ENCODE measurements around the gene TRIM33. TPM values are rescaled to one million over a fixed set of nuclear protein-coding genes. Genes with fewer than 3 reads are reported as not detected.
"Not testable (repeated sequence)": the region's sequence is repeated elsewhere in the genome, so short reads cannot be mapped to it uniquely, and the experiment has no call there.

TRIM33 gene
- total RNA-seq, 1 experiment from 2014 or later = 22.3 TPM

DNA sequence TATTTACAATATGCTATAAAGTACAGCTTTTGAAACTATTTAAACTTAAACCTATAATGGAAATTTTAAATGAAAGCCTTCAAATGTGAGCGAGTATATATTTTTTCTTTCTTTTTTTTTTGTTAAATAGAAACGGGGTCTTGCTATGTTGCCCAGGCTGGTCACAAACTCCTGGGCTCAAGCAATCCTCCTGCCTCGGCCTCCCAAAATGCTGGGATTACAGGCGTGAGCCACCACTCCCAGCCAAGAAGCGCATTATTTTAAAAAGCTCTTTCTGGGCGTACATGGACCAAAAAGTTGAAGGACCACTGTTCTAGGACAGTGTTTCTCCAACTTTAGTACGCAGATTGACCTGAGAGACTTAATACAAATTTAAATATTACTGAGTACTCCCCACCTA, 87.5 kb downstream of the TRIM33 start:
- no peak for DNase-seq (ENCODE audit: low read depth)

DNA sequence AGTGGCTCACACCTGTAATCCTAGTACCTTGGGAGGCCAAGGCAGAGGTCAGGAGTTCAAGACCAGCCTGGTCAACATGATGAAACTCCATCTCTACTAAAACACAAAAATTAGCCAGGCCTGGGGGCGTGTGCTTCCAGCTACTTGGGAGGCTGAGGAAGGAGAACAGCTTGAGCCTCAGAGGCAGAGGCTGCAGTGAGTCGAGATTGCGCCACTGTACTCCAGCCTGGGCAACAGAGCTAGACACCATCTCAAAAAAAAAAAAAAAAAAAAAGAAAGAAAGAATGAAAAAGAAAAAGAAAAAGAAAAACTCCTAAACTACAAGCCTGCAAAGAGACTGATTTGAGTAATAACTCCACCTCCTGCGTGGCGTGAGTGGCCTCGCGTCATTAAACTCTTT, 92.1 kb downstream of the TRIM33 start:
- DNase-seq (ENCODE audit: low read depth) = not testable (repeated sequence)

GRCh38 chr1:114397601-114398000, 113.4 kb downstream of the TRIM33 start:
- DNase-seq (ENCODE audit: low read depth) = no peak

- DNase-seq (ENCODE audit: low read depth) = no peak
These were observed 115.1 kb downstream of the TRIM33 start for GRCh38 chr1:114395863-114396262.

DNA sequence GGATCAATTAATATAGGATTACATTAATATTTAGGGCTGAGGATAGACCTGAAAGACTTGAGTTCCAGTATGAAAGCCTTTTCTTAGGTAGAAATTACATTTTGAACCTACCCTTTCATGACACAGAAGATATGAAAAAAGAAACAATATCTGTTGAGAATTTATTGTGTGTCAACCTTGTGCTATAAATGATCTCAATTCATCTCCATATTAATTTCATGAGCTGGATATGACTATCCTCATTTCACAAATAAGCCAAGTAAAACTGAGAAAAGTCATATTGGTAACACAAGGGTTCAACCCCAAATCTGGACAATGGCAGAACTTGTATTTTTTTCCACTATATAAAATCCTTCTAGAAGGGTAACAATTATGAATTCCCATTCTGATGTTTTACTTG, 120.0 kb downstream of the TRIM33 start:
- DNase-seq (ENCODE audit: low read depth) = no peak

- DNase-seq (ENCODE audit: low read depth) = no peak
These were observed 120.6 kb downstream of the TRIM33 start for GRCh38 chr1:114390361-114390760.

DNA sequence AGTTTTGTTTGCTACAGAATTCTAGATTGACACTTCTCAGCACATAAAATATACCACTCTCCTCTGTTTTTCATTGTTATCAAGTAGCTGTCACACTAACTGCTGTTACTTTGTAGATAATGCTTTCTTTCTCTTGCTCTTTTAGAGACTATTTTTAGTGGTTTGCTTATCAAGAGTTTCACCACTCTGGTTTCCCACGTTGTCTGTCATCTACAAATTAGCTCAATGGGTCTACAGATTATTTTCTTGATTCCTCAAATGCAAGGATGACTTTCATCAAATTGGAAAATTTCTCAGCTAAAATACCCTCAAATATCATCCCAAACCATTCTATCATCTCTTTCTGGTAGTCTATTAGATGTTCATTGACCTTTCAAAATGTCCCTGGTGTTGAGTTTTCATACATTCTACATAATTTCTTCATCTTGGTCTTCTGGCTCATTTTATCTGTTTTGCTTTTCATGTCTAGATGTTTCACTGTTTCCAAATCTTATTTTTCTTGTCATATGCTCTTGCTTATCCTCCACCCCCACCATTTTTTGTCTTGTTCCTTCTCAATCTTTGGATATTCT, 122.5 kb downstream of the TRIM33 start:
- no peak for DNase-seq (ENCODE audit: low read depth)

GRCh38 chr1:114387585-114387984, 123.4 kb downstream of the TRIM33 start:
- not testable (repeated sequence) for DNase-seq (ENCODE audit: low read depth)

- no peak for DNase-seq (ENCODE audit: low read depth)
These were observed 124.0 kb downstream of the TRIM33 start for GRCh38 chr1:114387010-114387360.

DNA sequence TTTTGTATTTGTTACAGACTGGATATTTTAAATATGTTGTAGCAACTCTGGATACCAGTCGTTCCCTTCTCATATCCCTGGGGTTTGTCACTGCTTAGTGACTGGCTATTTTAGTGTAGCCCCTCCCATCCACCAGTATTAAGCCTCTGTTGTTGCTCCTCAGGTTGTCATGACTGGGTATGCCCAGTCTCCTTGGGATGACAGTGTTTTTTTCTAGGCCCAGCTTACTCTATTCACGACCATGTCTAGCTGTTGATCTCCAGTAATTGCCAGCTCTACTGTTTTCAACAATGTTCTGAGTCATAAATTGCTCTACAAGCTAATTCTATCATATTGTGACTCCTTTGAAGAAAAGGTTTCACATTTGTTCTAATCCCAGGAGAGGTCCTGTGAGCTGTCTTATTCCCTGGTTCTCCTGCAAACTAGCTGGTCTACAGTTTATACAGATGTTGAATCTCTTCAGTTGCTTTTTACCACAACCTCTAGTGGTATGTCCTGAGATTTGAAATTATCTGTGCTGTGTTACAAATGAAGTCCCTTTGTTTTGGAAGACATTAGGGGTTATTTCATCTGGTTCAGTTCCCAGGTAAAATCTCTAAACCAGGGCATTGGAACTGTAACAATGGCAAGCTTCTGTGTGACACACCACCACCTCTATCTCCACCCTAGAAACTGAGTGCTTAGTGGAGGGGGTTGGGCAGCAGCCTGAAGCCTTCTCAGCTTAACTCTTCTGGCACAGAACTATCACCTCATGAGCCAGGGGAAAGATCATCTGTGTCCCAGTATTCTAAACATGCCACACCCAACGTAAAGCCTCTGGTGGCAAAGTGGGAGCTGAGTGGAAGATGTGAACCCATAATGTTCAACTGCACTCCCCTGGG, 124.6 kb downstream of the TRIM33 start:
- no peak for DNase-seq (ENCODE audit: low read depth)

DNA sequence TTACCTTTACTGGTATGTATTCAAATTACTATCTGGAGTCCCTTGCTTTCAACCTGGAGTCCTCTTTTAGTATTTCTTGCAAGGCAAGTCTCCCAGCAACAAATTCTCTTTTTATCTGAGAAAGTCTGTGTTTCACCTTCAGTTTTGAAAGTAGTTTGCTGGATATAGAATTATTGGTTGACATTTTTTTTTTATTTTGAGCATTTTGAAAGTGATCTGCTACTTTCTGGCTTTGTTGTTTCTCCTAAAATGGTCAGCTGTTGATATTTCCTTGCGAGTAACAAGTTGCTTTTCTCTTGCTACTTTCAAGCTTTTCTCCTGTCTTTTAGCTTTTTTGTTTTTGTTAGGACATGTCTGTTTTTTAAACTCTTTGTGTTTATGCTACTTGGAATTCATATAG, 126.1 kb downstream of the TRIM33 start:
- DNase-seq (ENCODE audit: low read depth) = no peak

GRCh38 chr1:114379987-114380386, 131.0 kb downstream of the TRIM33 start:
- DNase-seq (ENCODE audit: low read depth) = no peak

DNA sequence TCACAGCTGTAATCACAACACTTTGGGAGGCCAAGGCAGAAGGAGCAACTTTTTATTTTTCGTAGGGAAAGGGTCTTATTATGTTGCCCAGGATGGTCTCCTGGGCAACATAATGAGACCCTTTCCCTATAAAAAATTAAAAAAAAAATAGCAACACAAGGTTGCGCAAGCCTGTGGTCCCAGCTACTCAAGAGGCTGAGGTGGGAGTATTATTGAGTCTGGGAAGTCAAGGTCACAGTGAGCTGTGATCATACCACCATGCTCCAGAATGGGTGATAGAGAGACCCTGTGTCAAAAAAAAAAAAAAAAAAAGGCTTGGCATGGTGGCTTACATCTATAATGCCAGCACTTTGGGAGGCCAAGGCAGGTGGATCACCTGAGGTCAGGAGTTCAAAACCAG, 131.6 kb downstream of the TRIM33 start:
- no peak for DNase-seq (ENCODE audit: low read depth)

DNA sequence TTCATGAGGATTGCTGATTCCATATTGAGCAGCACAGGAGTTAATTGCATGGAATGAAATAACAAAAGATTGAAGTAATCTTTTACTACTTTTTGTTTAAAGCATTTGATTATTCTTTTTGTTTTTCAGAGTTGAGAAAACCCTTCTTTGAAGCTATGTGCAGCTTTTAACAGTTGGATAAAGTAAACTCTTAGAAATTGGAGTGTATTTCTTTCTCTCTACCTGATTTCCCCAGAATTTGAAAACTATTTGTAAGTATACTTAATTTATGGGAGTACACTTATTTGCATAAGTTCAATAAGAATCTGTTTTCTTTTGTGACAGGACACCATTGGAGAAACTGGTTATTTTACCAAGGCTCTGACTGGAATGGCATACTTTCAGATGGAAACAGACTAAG, 133.6 kb downstream of the TRIM33 start:
- no peak for DNase-seq (ENCODE audit: low read depth)

DNA sequence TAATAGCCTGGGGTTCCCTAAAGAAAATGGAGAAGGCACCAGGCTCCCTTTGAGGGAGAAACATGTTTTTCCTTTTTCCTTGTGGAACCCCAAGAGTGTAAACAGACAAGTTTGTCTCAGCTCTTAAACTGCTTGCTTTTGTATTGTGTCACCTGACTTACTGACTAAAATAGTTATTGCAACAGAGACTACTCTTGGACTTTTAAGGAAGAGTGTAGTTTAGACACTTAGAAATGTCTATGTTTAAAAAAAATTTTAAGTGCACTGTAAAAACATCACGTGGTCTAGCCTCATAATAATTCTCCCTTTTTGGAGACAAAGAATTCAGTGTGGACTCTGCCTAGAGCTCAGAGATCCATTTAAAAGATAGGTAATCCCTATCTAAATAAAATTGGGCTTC, 141.1 kb downstream of the TRIM33 start:
- no peak for DNase-seq (ENCODE audit: low read depth)

DNA sequence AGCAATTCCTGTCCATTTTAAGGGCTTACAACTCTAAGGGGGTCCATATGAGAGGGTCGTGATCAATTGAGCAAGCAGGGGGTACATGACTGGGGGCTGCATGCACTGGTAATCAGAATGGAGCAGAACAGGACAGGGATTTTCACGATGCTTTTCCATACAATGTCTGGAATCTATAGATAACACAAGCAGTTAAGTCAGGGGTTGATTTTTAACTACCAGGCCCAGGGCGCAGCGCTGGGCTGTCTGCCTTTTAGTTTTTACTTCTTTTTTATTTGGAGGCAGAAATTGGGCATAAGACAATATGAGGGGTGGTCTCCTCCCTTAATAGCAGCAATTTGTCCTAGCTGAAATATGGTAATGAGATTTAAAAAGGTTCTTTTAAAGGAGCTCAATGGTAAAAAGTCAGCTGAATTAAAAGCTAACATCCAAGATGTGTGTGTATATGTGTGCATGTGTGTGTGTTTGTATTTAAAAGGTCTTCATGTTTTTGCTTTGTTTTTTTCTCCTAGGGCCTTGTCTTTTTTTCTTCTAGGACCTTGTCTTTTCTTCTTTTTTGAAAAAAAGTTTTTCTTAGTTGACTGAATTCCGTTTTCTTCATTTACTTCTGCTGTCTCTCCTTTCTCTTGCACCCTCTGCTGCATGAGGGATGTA, 141.6 kb downstream of the TRIM33 start:
- not testable (repeated sequence) for DNase-seq (ENCODE audit: low read depth)

DNA sequence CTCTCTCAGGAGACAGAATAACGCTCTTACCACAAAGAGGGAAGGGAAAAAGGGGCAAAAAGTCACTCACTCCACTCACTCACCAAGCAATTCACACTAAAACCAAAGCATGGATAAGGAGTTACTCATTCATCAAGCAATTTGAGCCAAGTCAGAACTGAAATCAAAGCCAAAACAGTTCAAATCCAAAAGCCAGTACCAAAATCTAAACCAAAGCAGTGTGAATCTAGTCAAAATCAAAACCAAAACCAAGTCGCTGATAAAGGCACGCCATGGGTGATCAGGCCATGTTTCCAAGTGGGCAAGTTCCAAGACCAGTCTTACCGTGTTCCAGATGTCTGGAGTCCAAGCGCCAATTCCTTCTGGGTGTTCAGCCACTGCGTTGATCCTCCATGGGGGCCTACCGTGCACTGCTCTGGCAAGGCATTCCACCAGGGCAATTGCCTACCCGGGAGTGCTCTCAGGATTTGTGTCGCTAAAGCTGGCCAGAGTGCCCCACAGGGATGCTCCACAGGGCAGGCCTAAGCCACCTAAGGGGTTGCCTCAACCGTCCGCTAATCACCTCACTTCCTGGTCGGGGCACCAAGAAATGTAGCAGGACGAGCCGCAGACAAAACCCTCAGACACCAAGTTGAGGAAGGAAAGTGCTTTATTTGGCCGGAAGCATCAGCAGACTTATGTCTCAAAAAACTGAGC, 142.3 kb downstream of the TRIM33 start:
- no peak for DNase-seq (ENCODE audit: low read depth)

GRCh38 chr1:114367810-114368209, 143.2 kb downstream of the TRIM33 start:
- no peak for DNase-seq (ENCODE audit: low read depth)

- not testable (repeated sequence) for DNase-seq (ENCODE audit: low read depth)
These were observed 147.8 kb downstream of the TRIM33 start for GRCh38 chr1:114363230-114363629.

DNA sequence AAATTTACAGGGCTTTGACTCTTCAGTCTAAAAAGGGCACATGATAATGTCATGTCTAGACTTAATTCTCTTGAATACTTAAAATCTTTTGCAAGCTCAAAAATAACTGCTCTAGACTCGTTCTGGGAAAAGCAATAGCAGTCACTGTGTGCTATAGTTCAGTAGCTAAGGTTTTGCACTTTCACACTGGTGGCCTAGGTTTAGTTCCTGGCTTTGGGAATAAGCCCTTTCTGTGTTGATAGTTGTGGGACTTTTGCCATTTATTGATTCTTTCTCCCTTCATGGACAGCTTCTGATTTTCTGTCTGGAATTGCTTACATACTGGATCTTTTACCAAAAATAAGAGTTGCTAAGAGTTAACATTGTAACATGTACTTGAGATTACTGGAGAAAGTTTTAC, 151.2 kb downstream of the TRIM33 start:
- DNase-seq (ENCODE audit: low read depth) = no peak

- DNase-seq (ENCODE audit: low read depth) = no peak
These were observed 155.8 kb downstream of the TRIM33 start for GRCh38 chr1:114355240-114355639.

GRCh38 chr1:114353262-114353661, 157.7 kb downstream of the TRIM33 start:
- DNase-seq (ENCODE audit: low read depth) = peak; percentile 54
